K562 (cell line): Measurements from ENCODE around the gene RXRA. TPM values are rescaled to one million over a fixed set of nuclear protein-coding genes. Genes with fewer than 3 reads are reported as not detected.

ENCODE experiments used
- DMBX1 ChIP-seq: fragments of 250-450 bp; sonication (Bioruptor Pico); IDR thresholded peaks from 2 replicates; pipeline ENCODE4 v1.8.0; 2022; ENCODE audit warnings: inconsistent platforms, mild to moderate bottlenecking, moderate library complexity, borderline replicate concordance
- GABPB1 ChIP-seq: sonication (generic); formaldehyde crosslinking; IDR thresholded peaks from 2 replicates; pipeline ENCODE4 v1.8.0; 2022; ENCODE audit warnings: mild to moderate bottlenecking, missing genetic modification reagents
- GATAD2B ChIP-seq: fragments of 450-650 bp; IDR thresholded peaks from 2 replicates; pipeline ENCODE4 v1.6.1; 2017; ENCODE audit warnings: mild to moderate bottlenecking, borderline replicate concordance
- ILK ChIP-seq: fragments of 450-650 bp; IDR thresholded peaks from 2 replicates; pipeline ENCODE4 v1.6.1; 2016; ENCODE audit warnings: missing genetic modification characterization, low read depth, mild to moderate bottlenecking, missing compliant biosample characterization, moderate library complexity, borderline replicate concordance
- MYNN ChIP-seq, 2 experiments: sonication (generic); formaldehyde crosslinking in 1 of 2; IDR thresholded peaks; 2 replicates each; pipeline versions ENCODE4 v1.5.0 to v1.6.1; 2016 to 2020; ENCODE audit warnings: antibody characterized with exemption in 1 of 2, missing genetic modification reagents in 1 of 2
- U2AF1 ChIP-seq: fragments of 200-400 bp; formaldehyde crosslinking; optimal IDR thresholded peaks from 2 replicates; pipeline ENCODE3; 2017; ENCODE audit warnings: mild to moderate bottlenecking, low read depth, low read length, moderate library complexity
- ZBTB34 ChIP-seq: fragments of 250-450 bp; sonication (Bioruptor Pico); IDR thresholded peaks from 2 replicates; pipeline ENCODE4 v1.8.0; 2021; ENCODE audit warnings: mild to moderate bottlenecking, moderate library complexity
- ZNF232 ChIP-seq: sonication (generic); formaldehyde crosslinking; IDR thresholded peaks from 2 replicates; pipeline ENCODE4 v1.8.0; 2022; ENCODE audit warnings: mild to moderate bottlenecking, missing genetic modification reagents
- ZNF449 ChIP-seq: fragments of 250-450 bp; sonication (Bioruptor Pico); IDR thresholded peaks from 2 replicates; pipeline ENCODE4 v1.8.0; 2022; ENCODE audit warnings: moderate library complexity, mild to moderate bottlenecking, inconsistent platforms
- polyA plus RNA-seq, 8 experiments: library from polyadenylated mRNA; depleted of rRNA in 4 of 8; stranded (reverse) in 5 of 8; unstranded in 3 of 8; fragments of >200 nt; fragmentation: Nextera tagmentation in 2 of 8; fragmentation: Illumina TruSeq in 1 of 8; extraction: Ambion mirVana in 2 of 8; extraction: Trizol in 1 of 8; gene quantifications; 2 replicates each; pipeline versions ENCODE4 v1.2.1 to v1.2.3, GENCODE V29; 2011 to 2014; ENCODE audit warnings: inconsistent platforms in 1 of 8, missing spikeins in 1 of 8
- total RNA-seq, 7 experiments: library from RNA; depleted of rRNA in 6 of 7; stranded (reverse); fragments of >200 nt in 6 of 7; fragmentation: Illumina TruSeq in 2 of 7; extraction: Trizol in 2 of 7; gene quantifications; 2 replicates each; pipeline versions ENCODE4 v1.2.1 to v1.2.3, GENCODE V29; 2011 to 2021; ENCODE audit warnings: low replicate concordance in 1 of 7

RXRA gene
- total and polyA plus RNA-seq, 9 of the 15 experiments (the other 6 are each of a cell fraction or from before 2014, with no cell fraction given): 0.35 to 23.6 (median 4.6) TPM

GRCh38 chr9:134327671-134328231, 1.5 kb downstream of the RXRA start (continued):
- TF ChIP-seq ZBTB34 (no peak), GABPB1 (CRISPR knock-in tag) (no peak), ZNF232 (CRISPR knock-in tag) (no peak), GATAD2B (no peak), ZNF449 (CRISPR knock-in tag) (no peak), MYNN (IDR thresholded peaks at IDR 0.05) (no peak), MYNN (CRISPR knock-in tag; IDR thresholded peaks at IDR 0.05) (no peak), U2AF1 (no peak), DMBX1 (CRISPR knock-in tag) (no peak), ILK (tag) (no peak)
- TF ChIP-seq, all 486 proteins: peak for 0
